CD4-positive, alpha-beta T cell treated with Interleukin-15 for 4 hours (primary cell): Measurements from ENCODE around the gene SLC4A5.
"Not testable (repeated sequence)": the region's sequence is repeated elsewhere in the genome, so short reads cannot be mapped to it uniquely, and the experiment has no call there.

ENCODE experiments used
- DNase-seq: peaks from one replicate; pipeline ENCODE4 v3.0.0-alpha.2; 2020; ENCODE audit warnings: low spot score

SLC4A5 gene

DNA sequence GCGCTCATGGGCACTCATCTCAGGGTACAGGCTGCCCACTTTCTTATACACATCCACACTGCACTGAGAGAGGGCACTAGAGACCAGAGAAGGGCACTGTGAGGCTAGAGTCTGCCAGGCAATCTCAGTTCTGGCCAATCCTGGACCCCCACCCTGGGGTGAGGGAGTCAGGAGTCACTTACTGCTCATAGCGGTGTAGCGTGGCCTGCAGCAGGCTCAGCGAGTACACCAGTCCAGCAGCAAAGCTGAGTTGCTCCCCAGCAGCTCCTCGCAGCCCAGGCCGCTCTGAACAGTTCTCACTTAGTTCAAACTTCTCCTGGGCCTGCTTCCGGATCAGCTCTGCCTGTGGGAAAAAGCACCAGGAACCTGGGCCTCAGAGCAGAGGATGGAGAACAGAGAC lies 24.6 kb upstream of the SLC4A5 start:
- DNase-seq, result no peak

DNA sequence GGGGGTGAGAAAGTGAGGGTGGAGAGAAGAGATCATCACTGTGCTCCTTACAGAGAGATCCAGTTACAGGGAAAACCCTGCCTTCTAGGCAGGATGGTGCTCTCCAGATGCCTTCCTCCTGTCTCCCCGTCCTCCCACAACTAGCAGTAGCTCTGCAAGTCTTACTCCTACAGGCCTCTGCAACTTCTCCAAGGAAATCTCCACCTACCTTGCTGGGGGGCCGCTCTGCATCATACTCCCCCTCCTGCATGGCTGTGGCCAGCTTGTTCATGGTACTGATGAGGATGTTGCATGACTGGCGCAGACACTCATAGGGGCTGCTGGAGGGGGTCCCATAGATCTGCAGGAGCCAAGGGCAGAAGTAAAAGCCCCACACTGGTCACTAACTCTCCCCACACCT lies 22.8 kb upstream of the SLC4A5 start:
- DNase-seq, result no peak

DNA sequence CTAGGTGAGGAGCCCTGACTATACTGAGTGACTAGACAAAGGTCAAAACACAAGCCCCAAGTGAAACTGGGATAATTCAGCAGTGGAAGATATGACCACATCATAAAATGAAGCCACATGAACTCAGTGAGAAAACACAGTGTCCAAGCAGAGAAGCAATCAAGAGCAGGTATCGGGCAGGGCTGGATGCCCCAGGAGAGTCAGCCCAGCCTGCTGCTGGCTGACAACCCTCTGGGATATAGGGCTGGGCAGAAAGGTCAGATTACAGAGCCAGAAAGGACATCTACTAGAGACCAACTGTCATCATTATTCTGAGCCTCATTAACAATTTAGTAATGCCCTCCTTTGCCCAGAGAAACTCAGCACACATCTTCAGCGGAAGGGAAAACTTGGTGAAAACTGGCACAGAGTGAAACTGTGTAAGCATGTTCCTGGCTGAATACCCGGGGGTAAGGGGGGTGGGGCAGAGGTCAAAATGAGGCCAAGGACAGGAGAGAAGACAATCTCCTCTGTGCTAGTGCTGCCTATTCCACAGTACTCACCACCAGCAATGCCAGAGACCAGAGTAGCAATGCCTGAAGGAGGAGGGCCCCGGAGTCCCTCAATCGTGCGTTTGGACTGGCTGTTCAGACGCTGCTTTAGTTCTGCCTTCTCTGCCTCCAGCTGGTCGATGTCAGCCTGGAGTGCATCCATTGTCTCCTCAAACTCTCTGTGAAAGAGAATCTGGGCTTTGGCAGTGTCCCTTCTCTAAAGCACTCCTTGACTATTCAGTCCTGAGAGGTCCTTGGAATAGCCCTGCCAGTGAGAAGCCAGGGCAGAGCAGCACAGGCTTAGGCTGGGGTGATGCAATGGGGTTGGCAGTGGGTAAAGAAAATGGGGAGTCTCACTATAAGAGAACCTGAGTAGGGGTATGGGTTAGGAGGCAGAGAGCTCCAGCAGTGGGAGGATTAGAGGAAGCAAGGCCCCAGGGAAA lies 21.6 kb upstream of the SLC4A5 start:
- no peak for DNase-seq

DNA sequence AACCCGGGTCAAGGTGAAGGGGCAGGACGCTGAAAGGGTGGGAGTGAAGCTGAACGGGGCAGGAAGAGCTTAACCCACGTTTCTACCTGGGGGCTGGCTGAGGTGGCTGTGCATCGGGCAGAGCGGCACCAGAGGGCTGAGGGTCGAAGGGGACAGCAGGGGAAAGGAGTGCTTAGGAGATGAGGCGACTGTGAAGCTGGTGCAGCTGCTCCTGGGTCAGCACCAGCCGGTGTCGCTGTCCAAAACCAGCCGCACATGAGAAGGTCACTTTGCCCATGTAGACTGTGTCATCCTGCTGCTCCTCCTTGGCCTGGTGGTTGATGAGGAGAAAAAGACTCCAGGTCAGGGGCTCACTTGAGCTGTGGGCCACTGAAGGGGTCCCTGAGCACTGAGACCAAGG lies 18.1 kb upstream of the SLC4A5 start:
- no peak for DNase-seq

DNA sequence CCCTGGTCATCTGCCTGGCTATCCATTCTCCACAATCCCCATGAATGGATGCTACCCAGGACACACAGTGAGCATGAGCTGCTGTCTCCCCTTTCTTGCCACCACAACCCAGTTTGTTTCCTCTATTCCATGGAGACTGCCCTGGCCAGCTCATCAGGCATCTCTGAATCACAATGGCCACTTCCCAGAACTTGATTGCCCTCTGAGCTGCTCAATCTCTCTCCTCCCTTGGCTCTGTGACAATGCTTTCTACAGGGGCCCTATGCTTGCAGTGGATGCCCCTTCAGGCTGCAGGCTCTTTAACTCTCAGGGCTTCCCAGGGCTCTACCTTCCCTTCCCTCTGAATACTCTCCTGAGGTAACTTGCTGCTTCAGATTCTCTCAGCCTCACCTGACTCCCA lies 14.4 kb upstream of the SLC4A5 start:
- no peak for DNase-seq

DNA sequence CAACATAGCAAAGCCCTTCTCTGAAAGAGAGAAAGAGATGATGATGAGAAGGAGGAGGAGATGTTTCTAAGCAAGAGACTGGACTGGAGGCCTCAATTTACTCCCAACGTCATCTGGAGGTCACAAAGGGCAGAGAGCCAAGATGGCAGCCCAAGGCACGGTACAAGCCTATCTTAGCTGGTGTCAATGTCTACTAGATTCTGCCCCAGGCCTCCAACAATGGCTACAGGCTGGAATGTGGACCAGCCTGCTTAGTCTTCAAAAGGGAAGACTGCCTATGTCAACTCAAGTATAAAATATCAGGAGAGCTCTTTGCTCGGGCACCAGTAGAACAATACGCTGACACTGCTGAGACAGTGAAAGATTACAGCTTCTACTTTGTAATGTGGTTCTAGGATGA lies 6.7 kb upstream of the SLC4A5 start:
- DNase-seq, result no peak

DNA sequence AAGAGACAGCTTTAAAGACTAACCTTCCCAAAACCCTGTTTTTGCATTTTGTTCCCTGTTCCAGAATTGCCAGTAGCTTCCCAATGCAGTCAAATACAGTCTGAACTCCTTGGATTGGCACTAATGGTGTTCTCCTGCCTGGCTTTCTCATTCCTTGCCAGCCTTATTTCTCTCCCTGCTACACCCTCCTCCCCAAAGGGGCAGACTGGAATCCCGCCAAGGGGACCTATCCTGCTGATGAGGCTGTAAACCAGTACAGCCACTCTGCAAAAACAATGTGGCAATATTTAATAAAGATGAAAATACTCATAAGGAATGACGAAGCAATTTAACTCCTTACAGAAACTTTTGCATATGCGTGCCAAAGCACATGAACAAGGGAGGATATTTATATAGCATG lies 4.5 kb upstream of the SLC4A5 start:
- DNase-seq, result no peak

DNA sequence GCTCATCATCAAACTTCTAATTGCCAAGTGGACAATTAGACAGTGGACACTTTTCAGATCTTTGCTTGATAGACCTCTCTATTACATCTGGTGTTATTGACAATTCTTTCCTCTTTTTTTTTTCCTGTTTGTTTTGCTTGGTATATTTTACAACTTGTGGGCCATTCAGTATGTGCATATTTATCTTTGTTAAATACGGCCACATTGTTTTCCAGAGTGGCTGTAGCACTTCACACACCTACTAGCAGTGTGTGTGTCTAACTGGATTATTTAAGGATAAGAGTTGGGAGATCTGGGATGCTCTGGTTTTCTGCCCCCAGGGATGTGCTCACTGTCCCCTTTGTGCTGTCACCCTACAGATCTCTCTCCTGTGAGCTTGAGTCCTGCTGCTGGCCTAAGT lies 4.1 kb upstream of the SLC4A5 start:
- no peak for DNase-seq

DNA sequence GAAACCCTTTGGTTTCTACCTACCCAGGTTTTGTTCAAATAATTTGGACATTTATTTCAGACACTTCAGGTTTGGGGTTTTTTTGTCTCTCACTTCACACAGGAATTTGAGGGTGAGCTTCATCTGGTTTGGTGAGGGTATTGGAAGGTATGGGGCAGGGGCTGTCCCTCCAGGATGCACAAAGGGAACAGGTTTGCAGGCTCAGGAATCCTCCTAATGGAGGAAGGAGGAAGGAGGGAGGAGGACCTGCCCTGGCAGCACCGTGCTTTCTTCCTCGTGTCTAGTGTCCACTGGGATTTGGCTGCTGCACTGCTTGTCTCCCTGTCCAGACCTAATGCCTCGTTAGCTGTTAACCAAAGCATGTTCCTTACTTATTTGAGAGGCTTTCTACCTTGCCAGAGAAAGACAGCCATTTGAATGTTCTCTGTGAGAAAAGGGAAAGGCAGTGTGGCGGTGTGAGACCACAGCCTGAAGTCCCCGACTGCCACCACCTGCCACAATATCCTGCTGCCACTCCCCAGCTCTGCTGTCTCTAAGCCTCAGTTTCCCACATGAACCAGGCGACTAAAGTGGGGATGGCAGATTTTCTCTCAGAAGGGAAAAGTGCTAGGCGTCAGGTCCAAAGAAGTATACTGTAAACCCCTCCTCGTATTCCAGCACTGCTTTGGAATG lies 2.2 kb upstream of the SLC4A5 start:
- no peak for DNase-seq

DNA sequence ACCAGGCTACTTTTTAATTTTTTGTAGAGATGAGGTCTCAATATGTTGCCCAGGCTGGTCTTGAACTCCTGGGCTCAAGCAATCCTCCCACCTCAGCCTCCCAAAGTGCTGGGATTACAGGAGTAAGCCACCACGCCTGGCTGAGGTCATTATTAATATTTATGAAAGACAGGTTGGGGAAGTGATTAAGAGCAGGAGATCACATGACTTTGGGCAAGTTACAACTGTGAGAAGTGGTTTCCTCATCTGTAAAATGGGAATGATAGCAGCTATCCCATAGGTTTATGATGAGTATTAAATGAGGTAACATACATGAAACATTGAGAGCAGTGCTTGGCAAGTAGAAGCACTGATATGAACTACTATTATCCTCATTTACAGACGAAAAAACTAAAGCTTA lies 7.0 kb downstream of the SLC4A5 start:
- not testable (repeated sequence) for DNase-seq

DNA sequence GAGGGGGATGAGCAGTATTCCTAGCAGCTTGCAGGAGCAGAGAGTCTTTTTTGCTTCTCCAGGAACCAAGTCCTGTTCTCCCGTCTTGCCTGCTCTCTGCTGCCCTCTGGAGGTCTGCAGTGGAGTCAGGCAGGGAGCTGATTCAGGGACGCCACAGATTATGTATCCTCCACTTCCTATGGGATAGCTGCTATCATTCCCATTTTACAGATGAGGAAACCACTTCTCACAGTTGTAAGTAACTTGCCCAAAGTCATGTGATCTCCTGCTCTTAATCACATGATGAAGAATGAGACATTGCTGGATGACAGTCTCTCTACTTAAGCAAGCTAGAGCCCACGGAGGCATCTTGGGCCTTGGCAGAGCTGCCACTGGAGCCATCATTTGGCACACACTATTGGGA lies 8.3 kb downstream of the SLC4A5 start:
- DNase-seq, result peak; percentile 77

DNA sequence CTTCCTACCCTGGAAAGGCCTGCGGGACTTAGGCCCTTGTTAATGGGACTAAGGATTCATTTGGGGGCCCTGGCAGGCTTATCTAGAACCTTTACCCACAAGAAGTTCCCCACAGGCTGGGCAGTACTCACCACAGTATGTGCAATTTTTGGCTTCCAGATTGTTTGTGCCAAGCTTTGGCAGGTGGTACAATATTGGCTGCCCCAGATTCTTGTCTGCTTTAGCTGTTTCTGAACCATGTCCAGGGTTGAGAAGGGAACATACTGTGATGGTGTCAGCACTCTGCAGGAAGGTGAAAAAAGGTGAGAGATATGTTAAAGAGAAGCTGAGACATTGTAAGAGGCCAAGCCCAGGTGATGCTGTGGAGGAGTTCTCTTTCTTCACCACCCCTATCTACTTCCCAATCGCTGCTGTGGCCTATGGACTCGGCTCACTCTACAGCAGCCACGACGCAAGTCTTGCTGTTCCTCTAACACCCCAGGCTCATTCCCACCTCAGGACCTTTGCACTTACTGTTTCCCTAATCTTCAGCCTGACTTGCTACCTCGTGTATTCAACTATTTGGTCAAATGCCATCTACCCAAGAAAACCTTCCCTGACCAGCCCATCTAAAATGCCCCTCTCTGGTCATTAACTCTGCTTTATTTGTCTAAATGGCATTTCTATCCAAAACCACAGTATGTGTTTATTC lies 9.2 kb downstream of the SLC4A5 start:
- DNase-seq, result no peak

DNA sequence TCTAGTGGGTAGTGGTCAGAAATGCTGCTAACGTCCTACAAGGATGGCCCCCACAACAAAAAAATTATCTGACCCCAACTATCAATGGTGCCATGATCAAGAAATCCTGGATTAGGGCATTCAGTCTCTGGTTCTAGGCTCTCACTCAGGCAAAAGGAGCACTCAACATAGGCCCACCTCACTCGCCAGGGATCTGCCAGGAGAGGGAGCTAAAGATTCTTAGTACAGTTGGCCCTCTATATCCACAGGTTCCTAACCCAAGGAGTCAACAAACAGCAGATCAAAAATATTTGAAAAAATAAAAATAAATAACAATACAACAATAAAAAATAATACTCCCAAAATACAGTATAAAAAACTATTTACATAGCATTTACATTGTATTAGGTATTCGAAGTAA lies 10.0 kb downstream of the SLC4A5 start:
- no peak for DNase-seq

DNA sequence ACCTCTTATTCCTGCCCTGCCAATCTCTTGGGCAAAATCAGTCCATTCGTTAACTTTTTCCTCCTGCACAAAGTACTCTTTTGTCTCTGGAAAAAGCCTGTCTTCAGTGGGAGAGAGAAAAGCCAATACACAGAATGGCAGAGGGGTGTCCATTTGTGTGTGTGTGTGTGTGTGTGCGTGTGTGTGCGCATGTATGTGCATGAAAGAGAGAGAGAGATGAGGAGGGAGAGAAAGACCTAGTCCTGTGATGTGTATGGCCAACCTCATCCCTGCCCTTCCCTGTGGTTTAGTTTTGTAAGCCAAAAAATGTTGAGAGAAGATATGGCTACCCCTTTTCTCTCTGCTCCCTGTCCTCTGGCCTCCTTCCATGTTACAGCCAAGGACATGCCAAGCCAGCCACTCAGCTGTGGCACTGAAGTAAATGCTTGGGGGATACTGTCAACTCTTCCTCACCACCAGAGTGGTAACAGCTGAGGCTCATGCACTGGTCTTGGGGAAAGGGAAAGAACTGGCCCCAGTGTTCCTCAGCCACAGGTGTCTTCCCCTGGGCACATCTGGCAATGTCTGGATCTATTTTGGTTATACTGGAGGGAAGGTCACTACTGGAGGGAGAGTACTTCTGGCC lies 10.6 kb downstream of the SLC4A5 start:
- DNase-seq, result no peak

DNA sequence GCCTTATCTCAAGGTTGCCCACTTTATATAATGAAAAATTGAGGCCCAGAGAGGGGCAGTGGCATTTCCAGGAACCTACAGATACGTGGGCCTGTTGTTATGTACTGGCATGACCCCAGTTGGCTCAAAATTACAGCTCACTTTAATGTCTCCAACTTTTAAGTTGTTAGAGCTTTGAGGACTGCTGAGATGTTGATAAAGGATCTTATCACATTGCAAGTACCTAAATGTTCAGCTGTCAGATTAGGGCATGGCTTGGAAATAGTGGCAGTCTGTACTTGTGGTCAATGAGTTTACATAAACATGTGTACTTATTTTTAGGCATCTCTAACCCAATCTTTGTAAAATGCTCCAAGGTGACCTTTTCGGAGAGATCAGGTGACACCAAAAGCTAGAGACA lies 14.6 kb downstream of the SLC4A5 start:
- no peak for DNase-seq

DNA sequence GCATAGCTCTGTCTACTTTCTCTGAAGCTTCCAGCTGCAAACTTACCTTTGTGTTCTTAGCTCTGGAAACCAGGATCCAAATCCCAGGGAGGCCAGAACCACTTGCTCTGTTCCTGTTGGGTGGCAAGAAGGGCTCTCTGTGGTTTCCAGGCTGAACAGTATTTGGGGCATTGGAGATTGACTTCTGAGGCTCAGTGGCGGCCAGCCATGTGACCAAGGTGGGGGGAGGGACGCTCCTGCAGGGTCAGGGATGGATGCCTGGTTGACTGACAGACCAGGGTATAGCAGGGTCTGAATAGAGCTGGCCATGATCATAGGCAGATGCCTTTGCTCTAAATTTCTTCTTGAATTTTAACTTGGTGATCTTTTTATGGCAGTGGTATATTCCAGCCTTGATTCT lies 15.1 kb downstream of the SLC4A5 start:
- DNase-seq, result no peak

DNA sequence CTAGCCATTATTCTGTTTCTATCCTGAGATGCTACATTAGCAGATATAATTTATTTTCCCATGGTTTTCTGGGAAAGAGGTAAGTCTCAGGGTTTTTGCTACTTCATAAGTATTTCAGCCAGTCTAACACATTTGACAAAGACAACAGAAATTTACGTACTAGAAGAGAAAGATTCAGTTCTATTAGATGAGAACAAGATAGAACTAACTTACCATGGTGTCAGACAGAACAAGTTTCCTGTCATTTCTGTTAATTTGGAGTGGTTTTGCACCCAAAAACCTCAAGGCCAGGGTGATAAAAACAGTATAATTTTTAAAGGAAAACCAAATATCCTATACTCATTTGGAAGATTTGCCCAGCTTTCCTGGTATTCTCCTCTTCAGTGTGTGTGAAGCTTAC lies 15.6 kb downstream of the SLC4A5 start:
- DNase-seq, result no peak

DNA sequence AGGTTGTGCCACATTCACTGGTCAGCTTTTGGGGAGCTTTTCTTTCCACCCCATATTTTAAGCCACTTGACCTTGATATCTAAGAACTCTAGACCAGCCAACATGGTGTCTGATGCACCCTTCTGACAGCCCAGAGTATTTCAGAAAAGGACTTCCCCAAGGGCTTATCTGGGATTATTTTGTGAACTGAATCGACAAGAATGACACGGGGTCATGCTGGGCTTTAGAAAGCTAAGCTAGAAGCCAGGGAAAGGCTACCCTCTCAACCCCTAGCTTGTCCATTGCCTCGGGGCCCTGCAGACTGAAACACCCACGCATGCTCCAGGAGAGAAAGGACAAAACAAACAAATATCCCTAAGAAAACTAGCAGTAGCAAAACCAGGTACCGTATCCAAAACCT lies 16.0 kb downstream of the SLC4A5 start:
- no peak for DNase-seq

DNA sequence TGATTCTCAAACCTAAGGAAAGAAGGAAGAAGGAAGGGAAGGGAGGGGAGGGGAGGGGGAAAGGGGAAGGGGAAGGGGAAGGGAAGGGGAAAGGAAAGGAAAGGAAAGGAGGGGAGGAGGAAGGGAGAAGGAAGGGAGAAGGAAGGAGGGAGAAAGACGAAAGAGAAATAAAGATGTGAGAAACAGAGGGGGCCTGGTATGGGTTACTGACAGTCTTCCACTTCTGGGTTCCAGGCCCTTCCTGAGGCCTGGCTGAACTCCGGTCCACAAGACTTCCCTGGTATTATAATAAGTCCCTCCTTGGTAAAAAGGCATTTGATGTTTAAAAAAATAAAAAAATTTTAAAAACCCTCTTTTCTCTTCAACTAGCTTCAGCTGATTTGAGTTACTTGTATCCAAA lies 17.4 kb downstream of the SLC4A5 start:
- DNase-seq, result no peak

DNA sequence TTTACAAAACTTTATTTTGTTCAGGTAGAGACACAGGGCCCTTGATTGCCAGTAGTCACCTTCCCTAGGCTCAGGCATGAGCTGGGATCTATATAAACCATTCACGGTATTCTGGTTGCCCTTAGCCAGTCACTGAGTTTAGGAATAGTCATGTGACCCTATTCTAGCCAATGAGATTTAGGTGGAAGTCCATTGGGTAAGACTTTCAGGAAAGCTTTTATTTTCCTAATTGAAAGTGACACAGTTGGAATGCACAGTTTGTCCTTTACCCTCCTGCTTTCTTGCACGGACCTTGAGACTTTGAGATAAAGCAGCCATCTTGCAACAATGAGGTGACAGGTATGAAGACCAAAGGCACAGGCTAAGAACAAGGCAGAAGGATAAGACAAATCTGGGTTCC lies 21.5 kb downstream of the SLC4A5 start:
- DNase-seq, result no peak

DNA sequence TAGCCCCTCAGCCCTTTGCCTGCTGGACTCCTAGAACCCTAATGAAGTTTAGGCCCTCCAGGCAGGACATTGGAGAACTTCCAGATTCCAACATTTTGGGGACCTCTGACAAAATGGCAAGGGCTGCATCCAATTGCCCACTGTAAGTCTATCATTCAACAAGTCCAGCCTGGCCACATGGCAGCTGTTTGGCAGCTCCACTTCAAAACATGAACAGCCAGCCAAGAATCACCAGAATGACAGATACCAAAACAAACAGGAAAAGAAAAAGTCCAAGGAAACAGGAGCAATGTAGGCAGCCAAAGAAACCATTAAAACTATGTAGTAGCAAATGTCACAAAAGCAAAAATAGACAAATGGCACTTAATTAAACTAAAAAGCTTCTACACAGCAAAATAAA lies 25.5 kb downstream of the SLC4A5 start:
- DNase-seq, result no peak

DNA sequence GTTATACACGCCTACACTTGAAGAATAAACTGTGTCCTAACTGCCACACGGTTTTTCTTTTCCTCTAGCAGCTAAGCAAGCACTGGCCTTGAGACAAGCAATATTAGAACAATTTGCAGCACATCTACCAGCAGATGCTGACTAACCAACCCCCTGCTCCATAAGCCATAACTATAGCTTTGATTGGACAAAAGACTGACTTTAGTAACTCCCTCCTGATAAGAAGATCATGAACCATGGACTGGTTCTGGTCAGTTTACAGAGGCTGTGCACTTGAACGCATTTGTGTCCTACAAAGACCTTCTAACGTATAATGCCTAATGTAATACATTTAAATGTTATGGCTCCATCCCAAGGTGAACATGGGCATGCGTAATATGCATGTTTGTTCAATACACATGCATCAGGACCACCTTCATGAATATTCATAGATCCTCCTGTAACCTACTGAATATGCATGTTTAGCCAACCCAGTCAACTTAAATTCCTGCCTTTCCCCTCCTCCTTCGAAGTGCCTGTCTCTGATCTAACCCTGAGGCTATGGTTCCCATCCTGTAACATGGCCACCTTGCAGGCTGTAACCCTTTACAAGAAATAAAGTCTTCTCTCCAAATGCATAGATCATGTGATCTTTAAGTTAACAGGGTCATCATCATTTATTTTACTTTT lies 26.5 kb downstream of the SLC4A5 start:
- DNase-seq, result no peak
